Neural progenitor cell (in vitro differentiated cells): ENCODE data around the gene PDLIM1. TPM values are rescaled to one million over a fixed set of nuclear protein-coding genes. Genes with fewer than 3 reads are reported as not detected.

Experiments used
- DNase-seq: peaks from one replicate; pipeline ENCODE4 v3.0.0-alpha.2; 2016; ENCODE audit warnings: low spot score
- H2AFZ ChIP-seq: fragments of 200-600 bp; sonication (generic); replicated peaks from 2 replicates; pipeline ENCODE4 v1.6.1; 2016; ENCODE audit warnings: antibody characterized with exemption
- H3F3A ChIP-seq: fragments of 200-600 bp; sonication (generic); 2 replicates; pipeline ENCODE4 v1.6.1; 2016; ENCODE audit warnings: antibody characterized with exemption, low read depth
- H3K27ac ChIP-seq: fragments of 200-600 bp; sonication (generic); 2 replicates; pipeline ENCODE4 v1.5.1; 2016; ENCODE audit warnings: mild to moderate bottlenecking
- H3K27me3 ChIP-seq: fragments of 200-600 bp; sonication (generic); 2 replicates; pipeline ENCODE4 v1.6.1; 2016; ENCODE audit warnings: mild to moderate bottlenecking, moderate library complexity
- H3K36me3 ChIP-seq: fragments of 200-600 bp; sonication (generic); 2 replicates; pipeline ENCODE4 v1.5.1; 2016
- H3K4me1 ChIP-seq: fragments of 200-600 bp; sonication (generic); 2 replicates; pipeline ENCODE4 v1.6.1; 2016; ENCODE audit warnings: mixed run types
- H3K4me2 ChIP-seq: fragments of 200-600 bp; sonication (generic); 2 replicates; pipeline ENCODE4 v1.6.1; 2016
- H3K4me3 ChIP-seq: fragments of 200-600 bp; sonication (generic); 2 replicates; pipeline ENCODE4 v1.5.1; 2016
- H3K79me2 ChIP-seq: fragments of 200-600 bp; sonication (generic); 2 replicates; pipeline ENCODE4 v1.6.1; 2016; ENCODE audit warnings: low read depth
- H3K9ac ChIP-seq: fragments of 200-600 bp; sonication (generic); 2 replicates; pipeline ENCODE4 v1.6.1; 2016
- H3K9me3 ChIP-seq: fragments of 200-600 bp; sonication (generic); 2 replicates; pipeline ENCODE4 v1.5.1; 2016; ENCODE audit warnings: low read depth
- H4K20me1 ChIP-seq: fragments of 200-600 bp; sonication (generic); 2 replicates; pipeline ENCODE4 v1.6.1; 2016; ENCODE audit warnings: low read depth
- H3K27ac Mint-ChIP-seq: 3 replicates; pipeline ENCODE4 v1.8.0; 2021; ENCODE audit warnings: mixed read lengths
- H3K27me3 Mint-ChIP-seq: 2 replicates; pipeline ENCODE4 v1.8.0; 2022; ENCODE audit warnings: low read depth, mild to moderate bottlenecking, inconsistent platforms, moderate library complexity, mixed read lengths; ENCODE audit not compliant: insufficient read depth
- H3K36me3 Mint-ChIP-seq: 3 replicates; pipeline ENCODE4 v1.8.0; 2021; ENCODE audit warnings: mixed read lengths
- H3K4me1 Mint-ChIP-seq: 3 replicates; pipeline ENCODE4 v1.8.0; 2021; ENCODE audit warnings: mixed read lengths
- H3K4me3 Mint-ChIP-seq: 3 replicates; pipeline ENCODE4 v1.8.0; 2021; ENCODE audit warnings: mild to moderate bottlenecking, moderate library complexity, mixed read lengths
- H3K9me3 Mint-ChIP-seq: 3 replicates; pipeline ENCODE4 v1.8.0; 2020; ENCODE audit warnings: mixed read lengths
- EZH2 ChIP-seq: fragments of 200-600 bp; sonication (generic); IDR thresholded peaks from 2 replicates; pipeline ENCODE4 v1.6.1; 2017; ENCODE audit warnings: antibody characterized with exemption, mild to moderate bottlenecking, moderate library complexity
- EZH2phosphoT487 ChIP-seq: fragments of 200-600 bp; sonication (generic); IDR thresholded peaks from 2 replicates; pipeline ENCODE4 v1.6.1; 2017; ENCODE audit warnings: antibody characterized with exemption
- total RNA-seq: library from RNA; depleted of rRNA; stranded (reverse); fragments of >200 nt; gene quantifications from 2 replicates; pipeline ENCODE4 v1.2.3, GENCODE V29; 2015; ENCODE audit warnings: low replicate concordance
- TF ChIP-seq, protein P1 (sequence below): fragments of 200-600 bp; sonication (generic); IDR thresholded peaks from 2 replicates; pipeline ENCODE4 v1.5.1; 2017; ENCODE audit warnings: antibody characterized with exemption, mild to moderate bottlenecking

PDLIM1 gene
- total RNA-seq, 1 donor from 2014 or later: 4.6 TPM

- Histone ChIP-seq H3K27me3 (peaks cover 54% of the 10 kb centered on the region), H3K4me2 (no peak overlapping the region), H3F3A (peaks cover 10% of the 10 kb centered on the region), H3K36me3 (no peaks in the 10 kb centered on the region), H3K9me3 (no peaks in the 10 kb centered on the region), H3K27ac (no peak overlapping the region), H3K4me3 (no peak overlapping the region), H3K4me1 (peaks cover 8% of the 10 kb centered on the region), H2AFZ (no peak overlapping the region), H3K9ac (no peak overlapping the region), H4K20me1 (no peaks in the 10 kb centered on the region), H3K79me2 (no peaks in the 10 kb centered on the region)
- Mint-ChIP-seq H3K27me3 (peaks cover 19% of the 10 kb centered on the region), H3K27ac (no peak overlapping the region), H3K4me1 (no peaks in the 10 kb centered on the region), H3K9me3 (peaks cover 2% of the 10 kb centered on the region), H3K4me3 (no peak overlapping the region), H3K36me3 (no peaks in the 10 kb centered on the region)
- TF ChIP-seq, protein P1, sequence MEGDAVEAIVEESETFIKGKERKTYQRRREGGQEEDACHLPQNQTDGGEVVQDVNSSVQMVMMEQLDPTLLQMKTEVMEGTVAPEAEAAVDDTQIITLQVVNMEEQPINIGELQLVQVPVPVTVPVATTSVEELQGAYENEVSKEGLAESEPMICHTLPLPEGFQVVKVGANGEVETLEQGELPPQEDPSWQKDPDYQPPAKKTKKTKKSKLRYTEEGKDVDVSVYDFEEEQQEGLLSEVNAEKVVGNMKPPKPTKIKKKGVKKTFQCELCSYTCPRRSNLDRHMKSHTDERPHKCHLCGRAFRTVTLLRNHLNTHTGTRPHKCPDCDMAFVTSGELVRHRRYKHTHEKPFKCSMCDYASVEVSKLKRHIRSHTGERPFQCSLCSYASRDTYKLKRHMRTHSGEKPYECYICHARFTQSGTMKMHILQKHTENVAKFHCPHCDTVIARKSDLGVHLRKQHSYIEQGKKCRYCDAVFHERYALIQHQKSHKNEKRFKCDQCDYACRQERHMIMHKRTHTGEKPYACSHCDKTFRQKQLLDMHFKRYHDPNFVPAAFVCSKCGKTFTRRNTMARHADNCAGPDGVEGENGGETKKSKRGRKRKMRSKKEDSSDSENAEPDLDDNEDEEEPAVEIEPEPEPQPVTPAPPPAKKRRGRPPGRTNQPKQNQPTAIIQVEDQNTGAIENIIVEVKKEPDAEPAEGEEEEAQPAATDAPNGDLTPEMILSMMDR: no peak
- TF ChIP-seq EZH2 (no peak), EZH2phosphoT487 (no peak)
- no peak for DNase-seq
Measured at GRCh38 chr10:95296764-95297163, 6.0 kb upstream of the PDLIM1 start.

- no peak overlapping the region for H3K27ac Mint-ChIP-seq
- peaks cover 3% of the 10 kb centered on the region for H3K9me3 Mint-ChIP-seq
- no peaks in the 10 kb centered on the region for H3K36me3 ChIP-seq
- peak overlapping the region; percentile 97 for H2AFZ ChIP-seq
- TF ChIP-seq EZH2: peak; percentile 36
- TF ChIP-seq EZH2phosphoT487: no peak
- TF ChIP-seq, protein P1: no peak
- peaks cover 25% of the 10 kb centered on the region for H3K27me3 Mint-ChIP-seq
- H3K27ac ChIP-seq: no peak overlapping the region
- H3K4me3 ChIP-seq: peak overlapping the region; percentile 15
- H3K27me3 ChIP-seq: peaks cover 69% of the 10 kb centered on the region
- H3K4me3 Mint-ChIP-seq: no peak overlapping the region
- H3K9ac ChIP-seq: no peak overlapping the region
- DNase-seq: peak; percentile 70
- peaks cover 3% of the 10 kb centered on the region for H3K4me1 Mint-ChIP-seq
- no peaks in the 10 kb centered on the region for H3K79me2 ChIP-seq
- H3K4me2 ChIP-seq: peak overlapping the region; percentile 46
- no peaks in the 10 kb centered on the region for H4K20me1 ChIP-seq
- H3K36me3 Mint-ChIP-seq: no peaks in the 10 kb centered on the region
- peaks cover 10% of the 10 kb centered on the region for H3K4me1 ChIP-seq
- peaks cover 17% of the 10 kb centered on the region for H3F3A ChIP-seq
- no peaks in the 10 kb centered on the region for H3K9me3 ChIP-seq
Measured at GRCh38 chr10:95295031-95295755, 4.4 kb upstream of the PDLIM1 start.

DNA sequence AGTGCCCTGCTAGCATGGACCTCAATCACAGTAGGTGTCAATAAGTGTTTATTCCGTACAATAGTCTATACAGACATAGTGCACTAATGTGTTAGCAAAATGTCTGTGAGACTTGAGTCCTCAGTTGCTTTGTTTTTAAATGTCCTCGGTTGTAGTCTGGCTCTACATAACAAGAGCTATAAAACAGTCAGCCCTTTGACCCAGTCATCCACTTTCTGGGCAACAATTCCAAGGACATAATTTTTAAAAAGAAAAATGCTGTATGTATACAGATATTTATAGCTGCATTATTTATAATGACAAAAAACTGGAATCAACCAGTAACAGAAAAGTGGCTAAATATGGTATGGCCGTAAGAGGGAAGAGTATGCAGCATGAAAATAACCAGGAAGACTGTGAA lies 2.8 kb upstream of the PDLIM1 start:
- H3K9me3 ChIP-seq: no peaks in the 10 kb centered on the region
- no peaks in the 10 kb centered on the region for H4K20me1 ChIP-seq
- TF ChIP-seq EZH2phosphoT487 (no peak), EZH2 (no peak)
- TF ChIP-seq, protein P1: no peak
- H3K9ac ChIP-seq: no peak overlapping the region
- no peak overlapping the region for H3K4me3 ChIP-seq
- H3K4me1 ChIP-seq: peaks cover 22% of the 10 kb centered on the region
- no peaks in the 10 kb centered on the region for H3K36me3 ChIP-seq
- H3K79me2 ChIP-seq: peaks cover 3% of the 10 kb centered on the region
- H3K27me3 ChIP-seq: peaks cover 84% of the 10 kb centered on the region
- Mint-ChIP-seq H3K4me1 (peaks cover 8% of the 10 kb centered on the region), H3K36me3 (no peaks in the 10 kb centered on the region), H3K4me3 (no peak overlapping the region), H3K27me3 (peaks cover 36% of the 10 kb centered on the region), H3K9me3 (peaks cover 6% of the 10 kb centered on the region), H3K27ac (no peak overlapping the region)
- DNase-seq: no peak
- H3F3A ChIP-seq: peaks cover 17% of the 10 kb centered on the region
- no peak overlapping the region for H3K27ac ChIP-seq
- no peak overlapping the region for H2AFZ ChIP-seq
- H3K4me2 ChIP-seq: no peak overlapping the region
